T-helper 1 cell (primary cell): ENCODE data around the gene TNPO3.

Source experiments
- DNase-seq, 5 donors: peaks; one replicate each; pipeline ENCODE4 v3.0.0-alpha.2; 2012 to 2020

TNPO3 gene

GRCh38 chr7:128937647-128938543 lies 117.0 kb downstream of the TNPO3 start, which contains the start of gene IRF5:
IRF5 (plus strand) TSS chr7:128937927; CDS start chr7:128942082, 4,155 bp downstream.
- no peak for DNase-seq

DNA sequence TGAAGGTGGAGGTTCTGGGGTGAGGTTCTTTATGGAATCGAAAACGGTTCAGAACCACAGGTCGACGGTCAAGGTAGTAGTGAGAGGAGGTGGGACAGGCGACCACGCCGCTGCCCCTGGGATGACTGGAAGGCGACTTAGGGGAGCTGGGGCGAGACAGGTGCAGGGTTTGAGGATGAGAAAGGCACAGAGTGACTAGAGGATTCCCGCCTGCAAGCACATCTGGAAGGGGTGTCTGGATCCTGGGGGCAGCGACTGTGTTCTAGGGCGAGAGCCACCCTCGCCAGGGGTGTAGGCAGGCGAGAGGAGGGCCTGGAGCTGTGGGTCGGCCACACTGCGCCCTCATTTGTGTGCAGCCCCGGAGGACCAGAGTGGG lies 117.7 kb downstream of the TNPO3 start:
- no peak for DNase-seq

DNA sequence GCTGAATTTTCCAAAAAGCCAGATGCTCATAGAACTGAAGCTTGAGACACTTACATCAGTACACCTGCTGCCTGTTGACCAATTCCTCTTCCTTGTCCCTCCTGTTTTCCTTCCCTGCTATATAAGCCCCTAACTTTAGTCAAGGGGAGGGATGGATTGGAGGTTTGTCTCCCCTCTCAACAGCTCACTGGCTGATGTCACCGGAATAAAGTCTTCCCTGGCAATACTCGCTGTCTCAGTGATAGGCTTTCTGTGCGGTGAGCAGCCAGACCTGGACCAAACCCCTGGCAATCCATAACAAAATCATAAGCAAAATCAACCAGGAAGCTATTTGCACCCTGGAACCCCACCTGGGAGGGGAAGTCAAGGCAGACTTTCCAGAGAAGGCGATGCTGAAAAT lies 118.1 kb downstream of the TNPO3 start:
- no peak for DNase-seq

DNA sequence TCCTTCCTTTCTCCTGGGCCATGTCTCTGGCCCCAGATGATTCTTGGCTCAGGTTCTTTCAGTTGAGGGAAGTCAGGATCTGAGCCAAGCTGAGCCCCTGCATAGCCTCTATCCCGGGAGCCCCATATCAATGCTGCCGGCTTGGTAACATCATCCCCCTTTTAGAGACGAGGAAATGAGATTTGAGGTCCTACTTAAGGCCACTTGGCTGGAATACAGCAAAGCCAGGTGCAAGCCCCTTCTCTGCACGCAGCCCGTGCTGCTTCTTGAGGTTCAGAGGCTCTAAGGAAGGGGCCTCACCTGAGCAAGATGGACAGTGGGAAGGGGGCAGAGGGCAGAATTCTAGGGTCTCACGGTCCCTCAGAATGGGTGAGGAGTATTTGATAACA lies 119.6 kb downstream of the TNPO3 start:
- DNase-seq, result no peak

DNA sequence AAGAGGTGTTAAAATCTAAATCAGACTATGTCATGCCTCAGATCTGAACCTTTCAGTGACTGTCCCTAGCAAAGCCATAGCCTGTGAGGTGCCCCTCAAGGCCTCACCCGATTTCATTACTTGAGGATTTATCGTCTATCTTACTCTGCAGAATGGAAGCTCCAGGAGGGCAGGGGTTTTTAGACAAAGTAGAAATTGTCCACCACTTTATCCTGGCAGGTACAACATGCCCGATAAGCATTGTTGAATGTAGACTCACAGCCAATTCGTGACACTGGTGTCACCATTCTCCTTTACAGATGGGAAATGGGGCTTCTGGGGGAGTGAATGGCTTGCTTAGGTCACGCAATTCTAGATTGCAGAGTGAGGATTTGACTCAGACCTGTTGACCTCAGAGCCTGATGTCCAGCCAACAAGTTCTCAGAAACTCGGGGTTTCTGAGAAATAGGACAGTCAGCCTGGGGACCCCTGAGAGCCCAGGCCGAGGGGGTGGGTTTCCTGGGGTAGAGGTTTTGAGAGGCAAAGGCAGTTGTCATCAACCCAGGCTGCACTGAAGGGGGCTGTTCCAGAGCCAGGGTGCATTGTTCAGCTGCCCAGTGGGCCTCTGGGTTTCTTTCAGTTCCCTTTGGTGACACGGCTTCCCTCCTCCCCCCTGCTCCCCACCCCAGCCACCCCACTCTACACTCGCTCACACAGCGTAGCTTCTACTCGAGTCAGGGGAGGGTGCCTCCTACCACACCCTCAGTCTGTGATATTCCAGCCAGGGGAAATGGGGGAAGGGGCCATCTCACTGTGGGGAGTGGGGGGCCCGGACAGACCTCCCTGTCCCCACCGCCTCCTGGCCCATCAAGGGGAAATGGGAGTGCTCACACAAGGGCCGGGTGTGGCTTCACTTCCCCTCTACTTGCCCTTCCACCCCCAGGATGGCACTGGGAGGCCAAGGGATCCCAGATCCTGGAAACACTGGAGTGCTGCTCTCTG lies 120.3 kb downstream of the TNPO3 start:
- DNase-seq, result no peak

- DNase-seq, result peak in 2 of 5 donors; percentile 34 to 79
Measured at GRCh38 chr7:128933180-128933891, 121.6 kb downstream of the TNPO3 start.

- DNase-seq, result no peak
Measured at GRCh38 chr7:128932862-128933179, 122.1 kb downstream of the TNPO3 start.

GRCh38 chr7:128931965-128932861 lies 122.7 kb downstream of the TNPO3 start:
- no peak for DNase-seq

GRCh38 chr7:128931190-128931798 lies 123.6 kb downstream of the TNPO3 start:
- no peak for DNase-seq

GRCh38 chr7:128928882-128929788 lies 125.8 kb downstream of the TNPO3 start:
- DNase-seq, result no peak

DNA sequence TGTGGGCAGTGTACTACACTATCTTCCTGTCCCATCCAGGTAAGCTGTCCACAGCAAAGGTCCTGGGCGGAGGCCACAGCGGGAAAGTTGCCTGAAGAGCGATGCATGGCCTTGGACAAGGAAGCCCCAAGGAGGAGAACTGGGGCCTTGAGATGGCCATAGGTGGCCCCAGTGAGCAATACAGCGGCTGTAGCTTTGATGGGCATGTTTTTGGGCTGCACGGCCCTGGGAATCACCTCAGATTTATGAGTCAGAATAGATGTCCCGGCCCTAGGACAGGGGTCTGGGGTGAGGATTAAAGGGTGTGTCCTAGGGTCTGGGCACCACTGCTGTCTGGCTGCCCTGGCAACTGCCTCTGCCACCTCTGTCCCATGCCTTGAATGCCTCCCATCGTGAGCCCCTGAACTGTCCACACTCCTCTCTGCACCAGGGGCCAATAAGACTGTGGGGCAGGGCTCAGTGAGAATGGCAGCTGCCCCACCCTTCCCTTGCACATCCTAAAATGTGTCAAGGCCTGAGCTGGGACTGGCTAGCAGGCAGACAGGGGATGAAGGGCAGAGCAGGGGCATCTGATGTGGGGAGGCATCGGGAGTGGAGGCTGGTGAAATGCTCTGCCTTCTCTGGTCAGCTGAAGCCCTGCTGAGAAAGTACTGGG lies 126.6 kb downstream of the TNPO3 start:
- no peak for DNase-seq

DNA sequence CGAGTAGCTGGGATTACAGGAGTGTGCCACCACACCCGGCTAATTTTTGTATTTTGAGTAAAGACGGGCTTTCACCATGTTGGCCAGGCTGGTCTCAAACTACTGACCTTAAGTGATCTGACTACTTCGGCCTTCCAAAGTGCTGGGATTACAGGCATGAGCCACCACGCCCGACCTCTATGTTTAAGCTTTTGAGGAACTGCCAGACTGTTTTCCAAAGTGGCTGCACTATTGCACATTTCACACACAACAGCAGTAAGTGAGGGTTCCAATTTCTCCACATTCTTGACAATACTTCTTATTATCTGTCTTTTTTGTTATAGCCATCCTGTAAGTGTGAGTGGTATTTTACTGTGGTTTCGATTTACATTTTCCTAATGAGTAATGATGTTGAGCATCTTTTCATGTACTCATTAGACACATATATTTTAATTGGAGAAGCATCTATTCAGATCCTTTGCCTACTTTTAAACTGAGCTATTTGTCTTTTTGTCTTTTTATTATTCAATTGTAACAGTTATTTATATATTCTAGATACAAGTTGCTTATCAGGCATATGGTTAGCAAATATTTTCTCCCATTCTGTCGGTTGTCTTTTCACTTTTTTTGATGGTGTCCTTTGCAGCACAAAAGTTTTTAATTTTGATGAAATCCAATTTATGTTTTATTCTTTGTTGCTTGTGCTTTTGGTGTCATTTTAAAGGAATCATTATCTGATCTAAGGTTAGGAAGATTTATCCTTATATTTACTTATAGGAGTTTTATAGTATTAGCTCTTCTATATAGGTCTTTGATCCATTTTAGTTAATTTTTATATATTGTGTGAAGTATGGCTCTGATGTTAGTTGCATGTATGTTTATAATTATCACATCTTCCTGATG lies 130.0 kb downstream of the TNPO3 start:
- DNase-seq, result no peak

DNA sequence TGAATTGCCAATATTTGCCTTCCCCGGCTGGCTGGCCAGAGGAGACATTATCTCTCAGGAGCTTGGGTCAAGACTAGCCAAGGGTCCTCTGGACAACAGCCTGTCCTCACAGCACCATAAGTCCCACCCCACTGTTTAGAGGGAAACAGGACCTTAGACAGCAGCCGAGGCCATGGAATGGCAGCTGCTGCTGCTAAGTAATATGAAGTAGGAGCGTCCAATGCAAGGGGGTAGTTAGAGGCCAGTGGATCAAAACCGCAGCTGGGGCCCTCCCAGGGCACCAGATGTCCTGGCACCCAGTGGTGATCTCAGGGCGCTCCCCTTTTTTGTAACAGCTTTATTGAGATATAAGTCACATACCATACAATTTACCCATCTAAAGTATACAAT lies 131.5 kb downstream of the TNPO3 start:
- no peak for DNase-seq

DNA sequence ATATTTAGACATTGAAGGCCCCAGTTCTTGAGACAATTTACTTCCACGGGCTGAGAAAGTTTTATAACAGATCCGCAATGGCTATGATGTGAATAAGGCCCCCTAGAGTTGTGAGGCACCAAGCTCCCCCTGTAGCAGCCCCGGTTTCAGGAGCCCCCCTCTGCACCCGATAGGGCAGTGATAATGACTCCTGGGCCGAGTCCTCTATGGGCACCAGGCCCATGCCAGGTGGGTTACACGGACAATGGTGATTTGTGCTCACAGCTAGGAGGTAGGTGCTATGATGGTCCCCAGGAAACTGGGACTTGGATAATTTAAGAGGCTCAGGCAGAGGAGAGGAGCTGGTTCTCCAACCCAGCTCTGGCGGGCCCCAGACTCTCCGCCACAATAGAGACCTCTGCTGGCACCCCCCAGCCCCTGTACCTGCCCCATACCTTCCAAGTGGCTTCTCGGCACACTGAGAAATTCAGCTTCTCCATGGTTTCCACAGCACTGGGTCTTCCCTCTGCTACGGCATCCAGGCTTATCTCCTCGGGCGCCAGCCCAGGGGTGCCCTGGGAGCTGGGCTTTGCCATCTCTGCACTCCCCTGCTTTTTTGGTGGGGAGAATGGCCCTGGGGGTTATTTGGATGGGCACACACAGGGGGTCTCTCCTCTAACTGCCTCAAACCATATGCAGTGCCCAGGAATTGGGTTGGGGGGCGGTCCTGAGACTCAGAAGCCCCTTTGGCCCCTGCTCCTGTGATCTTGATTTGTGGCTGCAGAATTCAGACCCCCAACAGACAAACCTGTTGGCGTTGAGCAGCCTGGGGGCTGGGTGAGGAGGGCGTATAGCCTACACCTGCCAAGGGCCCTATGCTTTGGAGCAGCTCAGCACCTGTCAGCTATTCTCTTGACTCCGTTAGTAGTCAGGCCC lies 132.2 kb downstream of the TNPO3 start:
- DNase-seq, result no peak

DNA sequence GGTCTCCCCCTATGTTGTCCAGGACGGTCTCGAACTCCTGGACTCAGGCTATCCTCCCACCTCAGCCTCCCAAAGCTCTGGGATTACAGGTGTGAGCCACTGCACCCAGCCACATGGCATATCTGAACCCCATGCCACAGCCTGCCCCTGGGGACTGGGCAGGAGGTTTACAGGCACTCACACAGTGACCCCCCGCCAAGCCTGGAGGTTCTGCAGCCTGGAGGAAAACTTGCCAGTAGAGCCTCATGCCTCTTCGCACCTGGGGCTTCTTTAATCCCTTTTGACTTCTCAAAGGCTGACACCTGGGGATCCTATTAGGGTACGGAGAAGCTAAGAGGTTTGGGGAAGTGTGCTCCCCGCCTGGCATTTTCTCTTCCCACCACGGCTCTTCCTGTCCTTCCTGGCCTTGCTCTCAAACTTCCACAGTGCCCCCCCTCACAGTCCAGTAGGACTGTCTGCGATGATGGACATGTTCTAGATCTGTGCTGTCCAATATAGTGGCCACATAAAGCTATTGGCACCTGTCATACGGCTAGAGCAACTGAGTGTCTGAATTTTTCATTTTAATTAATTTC lies 133.0 kb downstream of the TNPO3 start:
- no peak for DNase-seq

DNA sequence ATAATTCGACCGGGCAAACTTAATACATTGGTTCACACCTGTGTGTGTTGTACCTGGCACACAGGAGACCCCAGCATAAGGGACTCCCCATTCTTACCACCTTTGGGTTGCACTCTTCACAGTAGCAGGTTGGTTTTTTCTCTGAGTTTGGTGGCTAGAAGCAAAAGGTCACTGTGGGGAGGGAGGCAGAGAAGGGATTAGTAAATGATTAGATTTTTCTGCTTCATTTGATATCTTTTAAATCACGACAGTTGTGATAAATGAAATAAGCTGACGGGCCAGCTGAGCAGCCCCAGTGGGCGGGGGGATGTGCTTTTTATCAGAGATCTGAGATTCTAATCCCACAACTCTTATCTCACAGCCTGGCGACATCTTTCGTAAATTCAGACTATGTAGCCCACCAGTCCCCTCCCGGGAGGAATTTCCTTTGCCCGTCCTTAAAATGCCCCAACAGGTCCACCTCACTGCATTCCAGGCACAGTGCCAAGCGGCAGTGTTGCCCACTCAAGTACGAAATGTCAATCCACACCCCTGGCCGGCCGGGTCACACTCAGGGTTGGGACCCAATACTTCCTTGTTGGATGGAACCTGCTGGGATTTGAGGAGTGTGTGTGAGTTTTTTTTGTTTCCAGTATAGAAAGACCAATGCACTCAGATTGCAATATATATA lies 133.9 kb downstream of the TNPO3 start:
- DNase-seq, result no peak
